CD4-positive, alpha-beta T cell treated with Interleukin-15 for 1 hour (primary cell): ENCODE measurements around the gene CRYBG2.

Source experiments
- DNase-seq: peaks from one replicate; pipeline ENCODE4 v3.0.0-alpha.2; 2020

Gene CRYBG2

GRCh38 chr1:26370591-26371382 is 16.9 kb upstream of the CRYBG2 start:
- DNase-seq, result no peak

DNA sequence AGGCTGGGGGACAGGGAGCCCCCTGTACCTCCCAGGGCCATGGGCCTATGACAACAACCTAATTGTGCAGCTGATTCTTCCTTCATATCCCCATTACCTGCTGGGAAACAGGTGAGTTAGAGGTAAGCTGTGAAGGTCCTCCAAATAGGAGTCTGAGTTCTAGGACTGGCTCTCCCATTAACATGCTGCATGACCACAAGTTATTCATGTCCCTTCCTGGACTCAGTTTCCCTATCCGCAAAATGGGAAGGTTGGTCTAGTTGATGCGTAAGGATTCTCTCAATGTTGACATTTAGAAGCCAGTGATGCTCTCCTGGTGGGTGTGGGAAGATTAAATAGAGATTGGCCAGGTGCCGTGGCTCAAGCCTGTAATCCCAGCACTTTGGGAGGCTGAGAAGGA is 14.6 kb upstream of the CRYBG2 start:
- no peak for DNase-seq

- no peak for DNase-seq
Observed at GRCh38 chr1:26368006-26368405, 14.1 kb upstream of the CRYBG2 start.

- DNase-seq, result no peak
Observed at GRCh38 chr1:26367441-26367840, 13.5 kb upstream of the CRYBG2 start.

- no peak for DNase-seq
Observed at GRCh38 chr1:26364956-26365355, 11.0 kb upstream of the CRYBG2 start.

DNA sequence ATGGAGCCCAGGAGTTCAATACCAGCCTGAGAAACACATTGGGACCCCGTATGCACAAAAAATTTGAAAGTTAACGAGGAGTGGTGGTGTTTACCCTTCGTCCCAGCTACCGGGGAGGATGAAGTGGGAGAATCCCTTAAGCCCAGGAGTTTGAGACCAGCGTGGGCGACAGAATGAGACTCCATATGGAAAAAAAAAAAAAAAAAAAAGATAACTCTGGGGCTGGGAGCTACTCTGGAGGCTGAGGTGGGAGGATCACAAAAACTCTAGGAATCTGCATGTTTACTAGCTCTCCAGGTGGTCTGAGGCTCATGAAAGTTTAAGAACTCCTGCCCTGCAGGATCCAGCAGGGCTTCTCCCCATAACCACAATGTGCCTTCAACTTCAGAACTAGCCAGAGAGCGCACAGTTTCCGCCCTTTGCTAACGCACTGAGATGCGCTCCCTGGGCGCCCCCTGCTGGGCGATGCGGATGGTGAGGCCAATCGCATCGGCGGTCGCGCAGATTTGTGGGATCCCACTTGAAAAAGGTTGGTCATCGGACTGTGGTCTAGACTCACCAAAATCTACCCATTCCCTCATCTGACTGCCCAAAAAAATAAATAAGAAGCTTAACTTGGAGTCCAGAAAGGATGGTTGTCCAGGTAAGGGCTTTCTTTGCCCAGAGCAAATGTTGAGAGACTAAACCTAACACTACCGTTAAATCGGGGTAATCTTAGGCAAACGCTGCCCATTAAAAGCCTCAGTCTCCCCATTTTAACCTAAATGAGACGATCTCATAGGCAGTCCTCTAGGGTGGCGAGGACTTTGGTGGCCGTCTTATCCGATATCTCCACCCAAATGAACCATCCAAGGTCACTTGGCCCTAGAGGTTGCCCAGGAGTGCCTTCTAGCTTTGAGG is 9.9 kb upstream of the CRYBG2 start:
- DNase-seq, result peak; percentile 79

GRCh38 chr1:26362331-26362730 is 8.4 kb upstream of the CRYBG2 start:
- DNase-seq, result no peak

- DNase-seq, result no peak
Observed at GRCh38 chr1:26361605-26362122, 7.7 kb upstream of the CRYBG2 start.

GRCh38 chr1:26360807-26361604 is 7.1 kb upstream of the CRYBG2 start:
- DNase-seq, result no peak

DNA sequence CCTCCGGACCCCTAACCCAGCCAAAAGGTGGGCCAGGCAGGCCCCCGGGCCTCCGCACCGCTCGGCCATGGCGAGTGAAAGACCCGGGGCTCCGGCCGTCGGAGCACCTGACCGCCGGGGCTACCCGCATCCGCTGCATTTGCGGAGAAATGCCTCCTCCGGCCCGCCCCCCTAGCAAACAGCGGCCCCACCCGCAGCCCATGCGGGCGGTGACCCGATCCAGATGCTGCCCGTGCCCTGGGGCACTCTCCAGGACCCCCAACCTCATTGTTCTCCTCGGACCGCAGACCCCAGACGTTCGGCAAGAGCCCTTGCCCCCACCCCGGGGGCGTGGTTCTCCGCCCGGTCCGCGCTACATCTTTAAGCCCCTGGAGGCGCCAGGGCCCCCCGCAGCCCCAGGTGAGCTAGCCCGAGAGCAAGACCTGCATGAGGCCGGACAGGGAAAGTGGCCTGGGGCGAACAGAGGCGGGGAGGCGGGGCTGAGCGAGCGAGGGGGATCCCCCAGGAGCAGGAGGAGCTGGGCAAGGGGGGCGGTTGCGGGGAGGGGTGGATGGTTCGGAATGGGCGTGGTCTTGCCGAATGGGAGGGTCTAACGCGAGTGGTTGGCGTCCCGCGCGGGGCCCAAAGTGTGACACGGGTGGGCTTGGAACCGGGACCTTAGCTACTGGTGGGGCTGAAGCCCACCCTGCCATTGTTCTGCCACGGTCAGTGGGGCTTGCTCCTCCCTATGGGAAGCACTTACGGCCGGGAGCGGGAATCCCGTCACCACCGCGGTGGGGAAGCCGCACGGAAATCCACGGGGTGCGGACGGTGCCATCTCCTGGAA is 6.3 kb upstream of the CRYBG2 start:
- peak; percentile 62 for DNase-seq

GRCh38 chr1:26358411-26359384 is 4.8 kb upstream of the CRYBG2 start:
- DNase-seq, result peak; percentile 70

DNA sequence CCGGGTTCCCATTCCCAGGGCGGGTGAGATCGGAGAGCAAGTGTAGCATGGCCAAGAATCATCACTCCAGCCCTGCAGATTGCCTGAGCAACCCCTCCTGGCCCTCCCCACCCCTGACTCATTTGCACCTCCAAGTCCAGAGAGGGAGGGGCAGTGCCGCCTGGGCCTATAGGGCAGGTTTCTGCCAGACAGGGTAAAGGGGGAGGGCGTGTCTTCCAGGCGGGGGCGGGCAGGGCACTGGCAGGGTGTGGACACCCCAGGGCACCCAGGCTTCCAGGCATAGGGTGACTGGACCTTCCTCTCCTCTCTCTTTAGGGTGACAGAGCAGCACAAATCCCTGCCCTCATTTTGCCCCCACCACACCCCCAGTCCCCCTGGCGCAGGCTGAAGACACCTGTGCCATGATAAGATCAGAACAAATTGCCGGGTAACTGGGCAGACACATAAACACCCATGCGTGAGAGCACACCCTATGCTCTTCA is 3.2 kb upstream of the CRYBG2 start:
- no peak for DNase-seq

DNA sequence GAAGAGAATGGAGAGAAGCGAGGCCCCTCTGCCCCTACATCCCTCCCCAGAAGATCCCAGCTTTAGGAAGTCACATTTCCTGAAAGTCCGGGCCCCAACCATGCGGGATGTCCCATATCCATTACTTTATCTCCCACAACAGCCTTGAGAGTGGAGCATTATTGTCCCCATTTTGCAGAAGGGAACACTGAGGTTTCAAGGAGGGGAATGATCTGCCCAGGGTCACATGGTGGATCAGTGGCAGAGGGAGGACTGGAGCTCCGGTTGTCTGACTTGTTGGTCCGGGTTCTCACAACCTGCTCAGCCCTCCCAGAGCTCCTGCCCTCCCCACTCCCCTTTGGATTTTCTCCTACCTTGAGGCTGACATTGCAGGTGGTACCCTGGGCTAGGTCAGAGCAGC is 2.2 kb upstream of the CRYBG2 start:
- no peak for DNase-seq

DNA sequence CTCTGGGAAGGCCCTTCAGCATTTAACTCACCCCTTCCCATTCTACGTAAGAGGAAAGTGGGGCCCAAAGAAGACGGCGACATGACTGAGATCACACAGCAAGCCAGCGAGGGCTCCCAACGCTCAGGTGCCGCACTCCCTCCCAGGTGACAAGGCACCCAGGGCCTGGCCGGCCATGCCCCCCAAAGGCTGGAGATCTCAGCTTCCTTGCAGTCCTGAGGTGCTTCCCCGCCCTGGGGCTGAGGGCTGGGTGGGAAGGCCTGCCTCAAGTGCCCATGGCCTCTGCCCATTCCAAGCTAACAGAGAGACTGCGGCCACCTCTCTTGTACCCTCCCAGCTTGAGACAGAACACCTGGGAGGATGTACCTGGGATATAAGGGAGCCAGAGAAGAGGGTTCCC is 1.0 kb upstream of the CRYBG2 start:
- no peak for DNase-seq

- no peak for DNase-seq
Observed at GRCh38 chr1:26353210-26353859, 595 bp downstream of the CRYBG2 start.

GRCh38 chr1:26352338-26352679 is 1.6 kb downstream of the CRYBG2 start:
- no peak for DNase-seq

GRCh38 chr1:26351590-26352337 is 2.2 kb downstream of the CRYBG2 start:
- no peak for DNase-seq

GRCh38 chr1:26350701-26351589 is 3.0 kb downstream of the CRYBG2 start:
- no peak for DNase-seq
